ENCODE measurements around the gene LAMA3. TPM values are rescaled to one million over a fixed set of nuclear protein-coding genes. Genes with fewer than 3 reads are reported as not detected.

Gene LAMA3
- total RNA-seq, 4 donors from 2014 or later = 14.9 to 81.4 (median 69.3) TPM

GRCh38 chr18:23920054-23920453, 230.8 kb downstream of the LAMA3 start:
- Histone ChIP-seq H3K36me3 (peaks cover 0 to 19% (median 0%) of the 10 kb centered on the region in 3 donors), H3K27ac (no peak overlapping the region), H3K4me1 (no peaks in the 10 kb centered on the region), H3K27me3 (no peaks in the 10 kb centered on the region), H3K9me3 (no peaks in the 10 kb centered on the region), H3K4me3 (no peak overlapping the region)
- TF ChIP-seq POLR2A (IDR thresholded peaks at IDR 0.05) (no peak), CTCF (IDR thresholded peaks at IDR 0.05) (no peak)
- DNase-seq = no peak

DNA sequence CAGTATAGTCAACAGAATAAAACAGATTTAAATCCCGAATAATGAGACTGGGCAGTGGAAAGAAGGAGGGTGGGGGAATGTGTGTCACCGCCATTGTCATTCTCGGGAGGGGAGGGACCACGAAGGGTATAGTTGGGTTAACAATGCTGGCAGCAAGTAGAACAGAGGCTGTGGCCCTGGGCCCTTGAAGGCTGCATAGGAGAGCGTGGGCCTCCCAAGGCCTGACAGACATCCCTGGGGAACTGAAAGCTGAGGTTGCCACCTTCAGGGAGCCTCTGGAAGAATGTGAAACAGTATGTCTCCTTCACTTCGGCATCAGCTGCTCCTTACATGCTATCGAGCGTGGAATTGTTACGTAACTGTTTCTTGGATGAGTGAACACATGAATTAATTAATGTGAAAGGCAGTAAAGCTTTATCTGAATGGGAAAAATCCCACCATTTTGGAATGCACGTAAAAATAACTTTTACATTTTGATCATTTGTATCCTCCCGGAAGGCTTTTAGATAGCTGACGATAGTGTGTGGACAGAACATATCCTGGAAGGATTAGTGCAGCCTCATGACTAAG, 232.5 kb downstream of the LAMA3 start:
- Histone ChIP-seq H3K9me3 (no peaks in the 10 kb centered on the region), H3K36me3 (peaks cover 0 to 23% (median 0%) of the 10 kb centered on the region in 3 donors), H3K27me3 (no peaks in the 10 kb centered on the region), H3K27ac (no peak overlapping the region), H3K4me3 (no peak overlapping the region), H3K4me1 (no peaks in the 10 kb centered on the region)
- DNase-seq = no peak
- TF ChIP-seq CTCF (IDR thresholded peaks at IDR 0.05) (no peak), POLR2A (IDR thresholded peaks at IDR 0.05) (no peak)

DNA sequence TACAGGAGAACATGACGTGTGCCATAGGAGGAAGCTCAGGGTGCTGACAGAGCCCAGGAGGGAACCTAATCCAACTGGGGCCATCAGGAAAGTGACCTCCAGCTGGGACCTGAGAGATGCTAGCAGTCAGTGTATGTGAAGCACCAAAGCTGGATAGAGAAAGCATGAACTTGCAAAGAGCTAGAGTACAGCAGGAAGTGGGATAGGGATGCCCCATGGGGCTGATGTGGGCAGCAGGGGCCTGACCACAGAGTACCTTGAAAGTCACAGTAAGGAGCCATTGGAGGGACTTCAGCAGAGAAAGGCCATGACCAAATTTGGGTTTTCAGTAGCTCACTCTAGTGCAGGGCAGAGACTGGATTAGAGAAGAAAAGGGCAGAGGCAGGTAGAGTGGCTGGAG, 233.7 kb downstream of the LAMA3 start:
- Histone ChIP-seq H3K9me3 (no peaks in the 10 kb centered on the region), H3K27ac (no peak overlapping the region), H3K27me3 (no peaks in the 10 kb centered on the region), H3K4me3 (no peak overlapping the region), H3K4me1 (no peaks in the 10 kb centered on the region), H3K36me3 (peaks cover 0 to 26% (median 0%) of the 10 kb centered on the region in 3 donors)
- TF ChIP-seq POLR2A (IDR thresholded peaks at IDR 0.05) = no peak
- TF ChIP-seq CTCF (IDR thresholded peaks at IDR 0.05) = no peak
- no peak for DNase-seq

- Histone ChIP-seq H3K36me3 (peaks cover 0 to 33% (median 0%) of the 10 kb centered on the region in 3 donors), H3K9me3 (no peaks in the 10 kb centered on the region), H3K27me3 (no peaks in the 10 kb centered on the region), H3K27ac (no peak overlapping the region), H3K4me1 (no peaks in the 10 kb centered on the region), H3K4me3 (no peak overlapping the region)
- no peak for DNase-seq
- TF ChIP-seq POLR2A (IDR thresholded peaks at IDR 0.05) (no peak), CTCF (IDR thresholded peaks at IDR 0.05) (no peak)
These were observed 235.6 kb downstream of the LAMA3 start for GRCh38 chr18:23924813-23925212.

- TF ChIP-seq CTCF (IDR thresholded peaks at IDR 0.05) = no peak
- H3K27ac ChIP-seq = no peak overlapping the region
These were observed 237.3 kb downstream of the LAMA3 start for GRCh38 chr18:23926571-23926970.

More at GRCh38 chr18:23926571-23926970, 237.3 kb downstream of the LAMA3 start:
- peaks cover 0 to 25% (median 0%) of the 10 kb centered on the region in 3 donors for H3K36me3 ChIP-seq
- no peak for DNase-seq
- no peaks in the 10 kb centered on the region for H3K9me3 ChIP-seq
- H3K27me3 ChIP-seq = no peaks in the 10 kb centered on the region
- no peak overlapping the region for H3K4me3 ChIP-seq
- no peaks in the 10 kb centered on the region for H3K4me1 ChIP-seq

Measured in Peyer's patch (tissue), 4 donors.